ENCODE measurements around the gene LRRFIP1. TPM values are rescaled to one million over a fixed set of nuclear protein-coding genes. Genes with fewer than 3 reads are reported as not detected.

Gene LRRFIP1
- total and polyA plus RNA-seq, 2 of the 13 experiments (the other 11 are each of a cell fraction or from before 2014, with no cell fraction given), result 15.9 to 40.5 TPM

- Histone ChIP-seq H2AFZ (ENCODE audit: low read length) (no peak overlapping the region), H3K36me3 (replicated peaks in 1 of 2; ENCODE audit: control insufficient read depth in 1 of 2, insufficient read depth in 2 of 2, low read length in 2 of 2) (peaks cover 28 to 61% of the 10 kb centered on the region in 2 experiments), H3K79me2 (ENCODE audit: insufficient read depth, low read length) (peaks cover 18% of the 10 kb centered on the region), H3K4me1 (ENCODE audit: insufficient read depth, low read length) (peaks cover 50% of the 10 kb centered on the region), H3K4me2 (ENCODE audit: low read depth, low read length) (no peak overlapping the region), H3K27me3 (ENCODE audit: control insufficient read depth in 1 of 2, insufficient read depth in 2 of 2, low read length in 2 of 2) (no peaks in the 10 kb centered on the region), H3K4me3 (replicated peaks in 1 of 3; ENCODE audit: insufficient read depth in 1 of 3, low read depth in 2 of 3, low read length in 3 of 3) (no peak overlapping the region), H3K9ac (ENCODE audit: insufficient read depth, low read depth, low read length) (no peak overlapping the region), H3K9me3 (ENCODE audit: low read length) (no peaks in the 10 kb centered on the region), H3K27ac (ENCODE audit: extremely low read length, insufficient read depth, low read length) (peak overlapping the region; percentile 66), H4K20me1 (ENCODE audit: insufficient read depth, low read length) (peaks cover 16% of the 10 kb centered on the region; the same call in 1 of the 2 replicates)
- 98% methylated on average over 6 of the region's 6 CpGs for WGBS (ENCODE audit: low lambda C conversion rate)
- no TSS peak for BruUV-seq (replicated peaks)
- CTCF ChIA-PET (ENCODE audit: low intra/inter-chr PET ratio, low total read pairs), result interaction anchor here (0.7 to 2.3 kb wide), 4 partner anchors 23 to 193 kb away, joined by 3 to 20 read pairs (median 6); no protein-coding TSS in a partner anchor
- no peak for ATAC-seq
- FAIRE-seq, result no peak
- no peak for DNase-seq (ENCODE audit: low spot score)
- POLR2A ChIA-PET, result interaction anchor here (0.7 to 2.5 kb wide), 5 partner anchors 9 to 163 kb away, joined by 3 to 13 read pairs (median 3); no protein-coding TSS in a partner anchor
- intact Hi-C loops (cut with micrococcal nuclease; ENCODE audit: unreplicated experiment), result loop anchor here (1.0 kb wide), 1 partner anchor 104 kb away; no protein-coding TSS in a partner anchor
- in situ Hi-C loops (cut with HindIII; ENCODE audit: extremely low pct_ligation_motif_present, low pct_unique_long_range_greater_than_20kb), result loop anchor here (5.0 kb wide), 1 partner anchor 91 kb away; no protein-coding TSS in a partner anchor
- TF ChIP-seq TCF12 (IDR thresholded peaks at IDR 0.05), result no peak
- TF ChIP-seq TCF12 (CRISPR knock-in tag; IDR thresholded peaks at IDR 0.05), result no peak
- TF ChIP-seq ZNF766 (CRISPR knock-in tag; IDR thresholded peaks at IDR 0.05; ENCODE audit: borderline replicate concordance), result no peak
- TF ChIP-seq MTF2 (CRISPR knock-in tag; IDR thresholded peaks at IDR 0.05; ENCODE audit: borderline replicate concordance), result no peak
- TF ChIP-seq, protein P1, sequence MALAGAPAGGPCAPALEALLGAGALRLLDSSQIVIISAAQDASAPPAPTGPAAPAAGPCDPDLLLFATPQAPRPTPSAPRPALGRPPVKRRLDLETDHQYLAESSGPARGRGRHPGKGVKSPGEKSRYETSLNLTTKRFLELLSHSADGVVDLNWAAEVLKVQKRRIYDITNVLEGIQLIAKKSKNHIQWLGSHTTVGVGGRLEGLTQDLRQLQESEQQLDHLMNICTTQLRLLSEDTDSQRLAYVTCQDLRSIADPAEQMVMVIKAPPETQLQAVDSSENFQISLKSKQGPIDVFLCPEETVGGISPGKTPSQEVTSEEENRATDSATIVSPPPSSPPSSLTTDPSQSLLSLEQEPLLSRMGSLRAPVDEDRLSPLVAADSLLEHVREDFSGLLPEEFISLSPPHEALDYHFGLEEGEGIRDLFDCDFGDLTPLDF (CRISPR knock-in tag; IDR thresholded peaks at IDR 0.05), result no peak
- TF ChIP-seq ATAD3A (CRISPR knock-in tag; IDR thresholded peaks at IDR 0.05), result no peak
- TF ChIP-seq, protein P2, sequence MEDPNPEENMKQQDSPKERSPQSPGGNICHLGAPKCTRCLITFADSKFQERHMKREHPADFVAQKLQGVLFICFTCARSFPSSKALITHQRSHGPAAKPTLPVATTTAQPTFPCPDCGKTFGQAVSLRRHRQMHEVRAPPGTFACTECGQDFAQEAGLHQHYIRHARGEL (CRISPR knock-in tag; IDR thresholded peaks at IDR 0.05), result no peak
- no peak for TF ChIP-seq ZNF468 (CRISPR knock-in tag; IDR thresholded peaks at IDR 0.05)
- no peak for TF ChIP-seq FLYWCH1 (CRISPR knock-in tag; IDR thresholded peaks at IDR 0.05)
- no peak for TF ChIP-seq AGO2 (optimal IDR thresholded peaks at IDR 0.05; ENCODE audit: low read depth, low read length)
- no peak for TF ChIP-seq MED13 (CRISPR knock-in tag; IDR thresholded peaks at IDR 0.05)
- TF ChIP-seq GABPB1 (CRISPR knock-in tag; IDR thresholded peaks at IDR 0.05), result no peak
- TF ChIP-seq GMEB1 (CRISPR knock-in tag; IDR thresholded peaks at IDR 0.05; ENCODE audit: borderline replicate concordance), result no peak
- TF ChIP-seq, protein P3, sequence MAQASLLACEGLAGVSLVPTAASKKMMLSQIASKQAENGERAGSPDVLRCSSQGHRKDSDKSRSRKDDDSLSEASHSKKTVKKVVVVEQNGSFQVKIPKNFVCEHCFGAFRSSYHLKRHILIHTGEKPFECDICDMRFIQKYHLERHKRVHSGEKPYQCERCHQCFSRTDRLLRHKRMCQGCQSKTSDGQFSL (CRISPR knock-in tag; IDR thresholded peaks at IDR 0.05), result no peak
- no peak for TF ChIP-seq KLF6 (CRISPR knock-in tag; IDR thresholded peaks at IDR 0.05)
- no peak for TF ChIP-seq SETDB1 (CRISPR knock-in tag; IDR thresholded peaks at IDR 0.05; ENCODE audit: borderline replicate concordance)
Observed at GRCh38 chr2:237581326-237581725, 46.1 kb upstream of the LRRFIP1 start.

Data from HepG2 (cell line).